IMR-90 (cell line): ENCODE measurements around the gene MAB21L3. TPM values are rescaled to one million over a fixed set of nuclear protein-coding genes. Genes with fewer than 3 reads are reported as not detected.

Experiments
- ATAC-seq: fragments of 200-7000 bp; cut with Tn5 transposase; 2 replicates; pipeline ENCODE4 v1.9.1; 2020; ENCODE audit warnings: low read depth, mild to moderate bottlenecking, moderate library complexity
- BruUV-seq: library from RNA; stranded (reverse); fragments of 400-500 nt; replicated peaks from 2 replicates; lab custom pipeline; 2021; lab: Mats Ljungman, UMichigan
- CTCF ChIA-PET: fragments of 300-600 bp; formaldehyde crosslinking; extraction: SDS; loops from one replicate; lab custom pipeline; 2021; ENCODE audit warnings: antibody characterized with exemption; lab: Yijun Ruan, JAX
- POLR2A ChIA-PET: fragments of 300-600 bp; sonication (Branson Sonifier 250); formaldehyde crosslinking; loops from one replicate; lab custom pipeline; 2022; ENCODE audit warnings: antibody characterized with exemption; ENCODE audit not compliant: unreplicated experiment; lab: Charles Lee
- DNase-seq: peaks from one replicate; pipeline ENCODE4 v3.0.0; 2013
- H2AFZ ChIP-seq: replicated peaks from 2 replicates; pipeline ENCODE3; 2013; ENCODE audit warnings: low read length, mild to moderate bottlenecking; ENCODE audit not compliant: poor library complexity
- H2AK5ac ChIP-seq: 2 replicates; pipeline ENCODE4 v1.6.1; 2013; ENCODE audit warnings: low read depth, low read length, inconsistent platforms
- H2AK9ac ChIP-seq: replicated peaks from 2 replicates; pipeline ENCODE3; 2013; ENCODE audit warnings: mild to moderate bottlenecking, low read depth, low read length, moderate library complexity; ENCODE audit not compliant: poor library complexity
- H2BK120ac ChIP-seq: 2 replicates; pipeline ENCODE4 v1.6.1; 2013; ENCODE audit warnings: low read depth, low read length, inconsistent platforms
- H2BK15ac ChIP-seq: 3 replicates; pipeline ENCODE4 v1.6.1; 2013; ENCODE audit warnings: low read depth, low read length, inconsistent platforms
- H2BK20ac ChIP-seq: 2 replicates; pipeline ENCODE4 v1.6.1; 2013; ENCODE audit warnings: low read depth, mild to moderate bottlenecking, inconsistent platforms, low read length, moderate library complexity
- H2BK5ac ChIP-seq: 2 replicates; pipeline ENCODE4 v1.6.1; 2013; ENCODE audit warnings: mild to moderate bottlenecking, low read depth, low read length, inconsistent platforms; ENCODE audit not compliant: poor library complexity, severe bottlenecking
- H3K14ac ChIP-seq: replicated peaks from 2 replicates; pipeline ENCODE4 v1.6.1; 2013; ENCODE audit warnings: low read depth, low read length, inconsistent platforms
- H3K18ac ChIP-seq: 2 replicates; pipeline ENCODE4 v1.6.1; 2013; ENCODE audit warnings: low read depth, low read length, control low read depth
- H3K23ac ChIP-seq: 2 replicates; pipeline ENCODE4 v1.6.1; 2013; ENCODE audit warnings: low read depth, low read length, inconsistent platforms
- H3K27ac ChIP-seq: 2 replicates; pipeline ENCODE4 v1.5.1; 2013; ENCODE audit warnings: mild to moderate bottlenecking, control low read depth, low read length; ENCODE audit not compliant: insufficient read depth
- H3K27me3 ChIP-seq: 2 replicates; pipeline ENCODE4 v1.6.1; 2013; ENCODE audit warnings: low read length; ENCODE audit not compliant: control insufficient read depth, insufficient read depth
- H3K36me3 ChIP-seq: 2 replicates; pipeline ENCODE4 v1.6.1; 2013; ENCODE audit warnings: low read length, mixed read lengths; ENCODE audit not compliant: control insufficient read depth, insufficient read depth
- H3K4ac ChIP-seq: 2 replicates; pipeline ENCODE4 v1.6.1; 2013; ENCODE audit warnings: low read depth, low read length, inconsistent platforms
- H3K4me1 ChIP-seq: 2 replicates; pipeline ENCODE4 v1.6.1; 2013; ENCODE audit warnings: low read length, mixed read lengths; ENCODE audit not compliant: control insufficient read depth, insufficient read depth
- H3K4me2 ChIP-seq: 2 replicates; pipeline ENCODE4 v1.6.1; 2013; ENCODE audit warnings: low read depth, mild to moderate bottlenecking, control low read depth, low read length, moderate library complexity
- H3K4me3 ChIP-seq: 2 replicates; pipeline ENCODE4 v1.5.1; 2013; ENCODE audit warnings: low read depth, mild to moderate bottlenecking, control low read depth, low read length, moderate library complexity; ENCODE audit not compliant: insufficient read depth
- H3K56ac ChIP-seq: 2 replicates; pipeline ENCODE4 v1.6.1; 2013; ENCODE audit warnings: low read length, inconsistent platforms; ENCODE audit not compliant: insufficient read depth; ENCODE audit errors: extremely low read depth
- H3K79me1 ChIP-seq, 2 experiments: 2 replicates each; pipeline ENCODE4 v1.6.1; 2013; ENCODE audit warnings: low read length in 2 of 2, inconsistent platforms in 1 of 2, low read depth in 1 of 2
- H3K9ac ChIP-seq: 2 replicates; pipeline ENCODE4 v1.6.1; 2013; ENCODE audit warnings: low read depth, low read length, control low read depth
- H3K9me1 ChIP-seq: 2 replicates; pipeline ENCODE4 v1.6.1; 2013; ENCODE audit warnings: low read length, inconsistent platforms; ENCODE audit not compliant: insufficient read depth
- H3K9me3 ChIP-seq: 2 replicates; pipeline ENCODE4 v1.6.1; 2013; ENCODE audit warnings: low read length; ENCODE audit not compliant: control insufficient read depth, insufficient read depth
- H4K20me1 ChIP-seq: 2 replicates; pipeline ENCODE4 v1.6.1; 2013; ENCODE audit warnings: low read length, inconsistent platforms; ENCODE audit not compliant: insufficient read depth
- H4K5ac ChIP-seq: 2 replicates; pipeline ENCODE4 v1.6.1; 2013; ENCODE audit warnings: mild to moderate bottlenecking, low read depth, low read length, control low read depth
- H4K8ac ChIP-seq, 2 experiments: 2 replicates each; pipeline ENCODE4 v1.6.1; 2013; ENCODE audit warnings: low read depth in 2 of 2, low read length in 2 of 2, control low read depth in 1 of 2, inconsistent platforms in 1 of 2
- H4K91ac ChIP-seq: 2 replicates; pipeline ENCODE4 v1.6.1; 2013; ENCODE audit warnings: low read depth, low read length, inconsistent platforms; ENCODE audit not compliant: insufficient read depth
- BHLHE40 ChIP-seq: fragments of 150-350 bp; IDR thresholded peaks from 2 replicates; pipeline ENCODE4 v1.6.1; 2016; ENCODE audit warnings: mild to moderate bottlenecking, low read depth, low read length
- CEBPB ChIP-seq: IDR thresholded peaks from 2 replicates; pipeline ENCODE4 v1.6.1; 2012; ENCODE audit warnings: low read depth, low read length, improper control_type of control experiment
- CHD1 ChIP-seq: IDR thresholded peaks from 2 replicates; pipeline ENCODE4 v1.6.1; 2012; ENCODE audit warnings: low read depth, low read length, improper control_type of control experiment
- FOS ChIP-seq: fragments of 150-350 bp; IDR thresholded peaks from 2 replicates; pipeline ENCODE4 v1.6.1; 2016; ENCODE audit warnings: low read depth, low read length
- MAFK ChIP-seq: IDR thresholded peaks from 2 replicates; pipeline ENCODE4 v1.6.1; 2012; ENCODE audit warnings: low read depth, low read length, improper control_type of control experiment
- MAZ ChIP-seq: IDR thresholded peaks from 2 replicates; pipeline ENCODE4 v1.6.1; 2012; ENCODE audit warnings: low read depth, mild to moderate bottlenecking, low read length, improper control_type of control experiment, moderate library complexity, borderline replicate concordance
- POLR2A ChIP-seq: IDR thresholded peaks from 2 replicates; pipeline ENCODE4 v1.6.1; 2012; ENCODE audit warnings: mild to moderate bottlenecking, low read depth, low read length
- RAD21 ChIP-seq: IDR thresholded peaks from 2 replicates; pipeline ENCODE4 v1.6.1; 2012; ENCODE audit warnings: low read length, improper control_type of control experiment
- RCOR1 ChIP-seq: IDR thresholded peaks from 2 replicates; pipeline ENCODE4 v1.6.1; 2012; ENCODE audit warnings: mild to moderate bottlenecking, low read length, improper control_type of control experiment; ENCODE audit not compliant: insufficient replicate concordance
- SMC3 ChIP-seq: fragments of 150-350 bp; IDR thresholded peaks from 2 replicates; pipeline ENCODE4 v1.6.1; 2016; ENCODE audit warnings: low read depth, mild to moderate bottlenecking, antibody characterized with exemption, low read length, moderate library complexity
- WGBS, 2 experiments: methylation state at CpG; one replicate each; pipeline versions ENCODE4 v1.1.5 to v1.1.7; 2013; ENCODE audit warnings: missing lambda C conversion rate in 2 of 2; ENCODE audit not compliant: insufficient read length in 1 of 2; ENCODE audit errors: extremely low coverage in 2 of 2; 5-methylcytosine and 5-hydroxymethylcytosine counted together
- dilution Hi-C: fragments of 300-500 bp; cut with HindIII; formaldehyde crosslinking; loops from one replicate; pipeline ENCODE4 v1.14.3; 2018; ENCODE audit warnings: low sequenced_read_pairs; ENCODE audit not compliant: unreplicated experiment
- in situ Hi-C: fragments of 300-500 bp; cut with MboI; formaldehyde crosslinking; loops from 3 replicates; pipeline ENCODE4 v1.14.3; 2019; ENCODE audit warnings: low sequenced_read_pairs, inconsistent platforms, mixed read lengths
- intact Hi-C: fragments of 100-400 bp; cut with micrococcal nuclease; formaldehyde crosslinking; loops from 2 replicates; pipeline ENCODE4 v1.10.0; 2022
- polyA plus RNA-seq, 3 experiments: library from polyadenylated mRNA; depleted of rRNA; stranded (reverse); fragments of >200 nt; gene quantifications; 2 replicates each; pipeline ENCODE4 v1.2.3, GENCODE V29; 2012; ENCODE audit warnings: low replicate concordance in 1 of 3
- total RNA-seq: library from RNA; depleted of rRNA; stranded (reverse); fragments of >200 nt; gene quantifications from 2 replicates; pipeline ENCODE4 v1.2.3, GENCODE V29; 2012
- TF ChIP-seq, protein P1 (sequence below): conservative IDR thresholded peaks from 2 replicates; pipeline ENCODE4 v1.5.1; 2012; ENCODE audit warnings: mild to moderate bottlenecking, low read depth, low read length, improper control_type of control experiment

MAB21L3 gene
- total and polyA plus RNA-seq, 2 of the 4 experiments (the other 2 are of a cell fraction), result not detected

DNA sequence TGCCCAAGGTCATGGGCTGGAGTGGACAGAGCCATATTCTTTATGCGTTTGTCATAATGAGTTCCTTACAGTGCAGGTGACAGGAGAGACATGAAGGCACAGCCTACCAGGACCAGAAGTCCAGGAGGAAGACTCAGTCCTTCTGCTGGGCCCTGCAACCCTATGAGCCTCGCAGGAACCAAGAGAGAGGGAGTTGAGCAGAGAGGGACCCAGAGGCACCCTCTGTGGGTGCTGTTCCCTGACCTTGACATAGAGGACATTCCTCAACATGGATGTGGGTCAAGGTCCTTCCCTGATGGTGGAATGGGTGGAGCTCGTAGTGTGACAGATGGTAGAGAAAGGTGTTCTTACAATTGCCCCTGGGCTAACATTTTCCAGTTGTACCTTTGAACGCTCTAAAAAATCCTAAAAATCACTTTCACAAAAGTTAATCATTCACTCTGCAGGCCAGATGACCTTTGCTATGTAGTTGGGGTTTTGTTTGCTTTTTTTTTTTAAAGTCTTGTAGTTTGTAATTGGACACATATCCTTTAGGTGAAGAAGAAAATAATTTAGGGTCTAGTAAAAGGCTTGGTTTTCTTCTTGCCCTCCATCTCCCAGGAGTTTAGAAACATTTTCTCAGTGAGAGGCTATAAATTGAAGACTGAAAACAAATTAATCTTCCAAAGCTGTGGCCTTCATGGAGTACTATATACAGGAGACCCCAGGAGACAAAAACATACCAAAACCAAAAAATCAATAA is 41.9 kb downstream of the MAB21L3 start:
- ChIA-PET POLR2A (no interaction called here), CTCF (interaction anchor here (0.8 to 2.2 kb wide), 5 partner anchors 14 to 431 kb away, joined by 3 to 7 read pairs (median 5); no protein-coding TSS in a partner anchor)
- H2BK120ac ChIP-seq, result no peak overlapping the region
- dilution Hi-C loops, result no loop called here
- H2AK5ac ChIP-seq, result no peak overlapping the region
- H3K4me2 ChIP-seq, result no peak overlapping the region
- TF ChIP-seq CHD1, result no peak
- no peak for TF ChIP-seq SMC3
- TF ChIP-seq BHLHE40, result no peak
- no peak for TF ChIP-seq CEBPB
- TF ChIP-seq MAFK, result no peak
- TF ChIP-seq MAZ, result no peak
- TF ChIP-seq RCOR1, result no peak
- TF ChIP-seq, protein P1, sequence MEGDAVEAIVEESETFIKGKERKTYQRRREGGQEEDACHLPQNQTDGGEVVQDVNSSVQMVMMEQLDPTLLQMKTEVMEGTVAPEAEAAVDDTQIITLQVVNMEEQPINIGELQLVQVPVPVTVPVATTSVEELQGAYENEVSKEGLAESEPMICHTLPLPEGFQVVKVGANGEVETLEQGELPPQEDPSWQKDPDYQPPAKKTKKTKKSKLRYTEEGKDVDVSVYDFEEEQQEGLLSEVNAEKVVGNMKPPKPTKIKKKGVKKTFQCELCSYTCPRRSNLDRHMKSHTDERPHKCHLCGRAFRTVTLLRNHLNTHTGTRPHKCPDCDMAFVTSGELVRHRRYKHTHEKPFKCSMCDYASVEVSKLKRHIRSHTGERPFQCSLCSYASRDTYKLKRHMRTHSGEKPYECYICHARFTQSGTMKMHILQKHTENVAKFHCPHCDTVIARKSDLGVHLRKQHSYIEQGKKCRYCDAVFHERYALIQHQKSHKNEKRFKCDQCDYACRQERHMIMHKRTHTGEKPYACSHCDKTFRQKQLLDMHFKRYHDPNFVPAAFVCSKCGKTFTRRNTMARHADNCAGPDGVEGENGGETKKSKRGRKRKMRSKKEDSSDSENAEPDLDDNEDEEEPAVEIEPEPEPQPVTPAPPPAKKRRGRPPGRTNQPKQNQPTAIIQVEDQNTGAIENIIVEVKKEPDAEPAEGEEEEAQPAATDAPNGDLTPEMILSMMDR, result no peak
- TF ChIP-seq RAD21, result no peak
- TF ChIP-seq POLR2A, result no peak
- no peak for TF ChIP-seq FOS
- no peak overlapping the region for H3K27ac ChIP-seq
- BruUV-seq, result no TSS peak
- intact Hi-C loops, result loop anchor here (1.0 to 5.0 kb wide), 3 partner anchors 219 to 346 kb away; partner anchors contain the start of gene ATP1A1
- no peaks in the 10 kb centered on the region for H4K20me1 ChIP-seq
- no peak overlapping the region for H3K23ac ChIP-seq
- H2AK9ac ChIP-seq, result no peak overlapping the region
- no peak overlapping the region for H3K9ac ChIP-seq
- no peaks in the 10 kb centered on the region for H3K79me1 ChIP-seq
- no peak overlapping the region for H4K91ac ChIP-seq
- H3K4me1 ChIP-seq, result no peaks in the 10 kb centered on the region
- H2BK20ac ChIP-seq, result no peak overlapping the region
- H3K4ac ChIP-seq, result no peak overlapping the region
- H3K27me3 ChIP-seq, result peaks cover 26% of the 10 kb centered on the region
- H3K56ac ChIP-seq, result no peak overlapping the region
- no peaks in the 10 kb centered on the region for H3K9me3 ChIP-seq
- no peak overlapping the region for H3K18ac ChIP-seq
- H3K36me3 ChIP-seq, result no peaks in the 10 kb centered on the region
- no peak overlapping the region for H3K4me3 ChIP-seq
- H2AFZ ChIP-seq, result no peak overlapping the region
- no peak overlapping the region for H2BK5ac ChIP-seq
- H3K14ac ChIP-seq, result no peak overlapping the region
- no peak overlapping the region for H4K5ac ChIP-seq
- H2BK15ac ChIP-seq, result no peak overlapping the region
- WGBS, 2 experiments, result 93% methylated on average over 2 of the region's 4 CpGs; no CpG with 5 or more reads in 1 of the 2 experiments
- no peak for ATAC-seq
- no peaks in the 10 kb centered on the region for H3K9me1 ChIP-seq
- no peak for DNase-seq
- in situ Hi-C loops, result no loop called here
- no peak overlapping the region for H4K8ac ChIP-seq
